NT2/D1 (cell line): Measurements from ENCODE around the gene ZFHX3.

ENCODE experiments used
- SUZ12 ChIP-seq: IDR thresholded peaks from 2 replicates; pipeline ENCODE4 v1.6.1; 2011; ENCODE audit not compliant: insufficient read length, insufficient read depth; ENCODE audit errors: extremely low read depth
- YY1 ChIP-seq: IDR thresholded peaks from 2 replicates; pipeline ENCODE4 v1.6.1; 2011; ENCODE audit not compliant: insufficient read length, insufficient read depth
- ZNF274 ChIP-seq: IDR thresholded peaks from 2 replicates; pipeline ENCODE4 v1.6.1; 2011; ENCODE audit warnings: mild to moderate bottlenecking, low read depth, low read length

DNA sequence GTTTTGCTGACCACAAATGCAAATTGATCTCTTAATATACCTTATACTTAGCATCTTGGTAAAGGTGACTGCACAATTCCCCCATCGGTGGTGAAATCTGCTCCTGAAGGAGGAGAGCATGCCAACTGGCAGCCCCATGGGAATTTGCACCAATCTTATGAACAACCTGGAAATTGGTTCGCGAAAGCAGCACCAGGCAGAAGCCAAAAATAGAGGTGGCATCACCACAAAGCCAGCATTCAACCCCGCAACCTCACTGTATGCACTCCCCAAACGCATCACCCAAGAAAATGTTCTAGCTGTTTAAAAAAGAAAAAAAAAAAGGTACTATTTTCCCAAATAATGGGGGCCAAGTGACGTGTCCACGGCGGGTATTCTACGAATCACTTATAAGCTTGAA lies 213.4 kb downstream of the ZFHX3 start:
- TF ChIP-seq YY1 (no peak), ZNF274 (no peak), SUZ12 (no peak)
